ENCODE results near the gene EPG5.

EPG5 gene

DNA sequence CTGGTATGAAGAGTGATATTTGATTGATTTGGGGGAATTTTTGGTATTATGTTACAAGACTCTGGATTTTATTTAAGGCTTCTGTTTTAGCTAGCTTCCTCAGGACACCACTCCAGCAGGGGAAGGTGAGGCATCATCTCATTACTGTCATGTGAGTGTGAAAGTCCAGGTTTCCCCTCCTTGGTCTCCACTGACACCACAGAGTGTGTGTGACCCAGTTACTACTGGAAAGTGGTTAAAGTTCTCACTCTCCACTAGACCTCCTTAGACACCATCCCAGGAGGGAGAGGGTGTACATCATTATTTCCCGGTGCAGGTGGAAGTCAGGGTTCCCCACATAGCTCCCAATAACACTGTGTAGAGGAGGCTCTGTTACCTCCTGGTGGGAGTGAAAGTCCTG lies 35.8 kb upstream of the EPG5 start:
- Histone ChIP-seq H2BK120ac (ENCODE audit: low read depth, low read length) (no peak overlapping the region), H3K27me3 (ENCODE audit: control insufficient read depth in 3 of 3, insufficient read depth in 3 of 3, low read depth in 1 of 3, low read length in 3 of 3) (peaks cover 0 to 2% (median 0%) of the 10 kb centered on the region in 3 experiments), H3K4ac (ENCODE audit: low read length) (no peak overlapping the region), H3K4me2 (ENCODE audit: insufficient read depth, low read length, poor library complexity, severe bottlenecking) (no peak overlapping the region), H4K91ac (ENCODE audit: low read depth, low read length, poor library complexity) (no peak overlapping the region), H2BK12ac (ENCODE audit: low read length) (no peak overlapping the region), H2AFZ (ENCODE audit: low read length) (no peak overlapping the region), H2AK5ac (ENCODE audit: low read depth, low read length) (no peak overlapping the region), H2BK5ac (ENCODE audit: low read length) (no peak overlapping the region), H3K18ac (ENCODE audit: low read length) (no peak overlapping the region), H3K4me1 (ENCODE audit: control insufficient read depth in 2 of 2, insufficient read depth in 1 of 2, low read depth in 1 of 2, low read length in 2 of 2) (no peaks in the 10 kb centered on the region), H3K4me3 (ENCODE audit: low read length in 2 of 2) (peak overlapping the region in 1 of 2 donors; percentile 11), H3K14ac (ENCODE audit: low read length) (no peak overlapping the region), H3K9ac (ENCODE audit: low read depth, low read length, poor library complexity) (no peak overlapping the region), H3K27ac (replicated peaks; ENCODE audit: low read length) (no peak overlapping the region), H3K79me1 (ENCODE audit: low read depth, low read length) (no peaks in the 10 kb centered on the region), H3K23ac (ENCODE audit: low read depth, low read length, poor library complexity) (no peak overlapping the region), H2BK15ac (ENCODE audit: low read length) (no peak overlapping the region), H3K36me3 (replicated peaks in 1 of 2; ENCODE audit: control insufficient read depth in 2 of 2, insufficient read depth in 2 of 2, low read length in 2 of 2) (no peaks in the 10 kb centered on the region), H4K8ac (ENCODE audit: low read depth, low read length) (no peak overlapping the region), H3K9me3 (replicated peaks in 1 of 2; ENCODE audit: control insufficient read depth in 2 of 2, insufficient read depth in 1 of 2, low read depth in 1 of 2, low read length in 2 of 2) (peaks cover 2 to 12% of the 10 kb centered on the region in 2 donors)
- WGBS, 2 donors (ENCODE audit: extremely low coverage in 2 of 2, insufficient read length in 2 of 2, insufficient replicate concordance in 1 of 2), result no CpG with 5 or more reads among the region's 1 CpG
- no peak for DNase-seq (ENCODE audit: low spot score)

DNA sequence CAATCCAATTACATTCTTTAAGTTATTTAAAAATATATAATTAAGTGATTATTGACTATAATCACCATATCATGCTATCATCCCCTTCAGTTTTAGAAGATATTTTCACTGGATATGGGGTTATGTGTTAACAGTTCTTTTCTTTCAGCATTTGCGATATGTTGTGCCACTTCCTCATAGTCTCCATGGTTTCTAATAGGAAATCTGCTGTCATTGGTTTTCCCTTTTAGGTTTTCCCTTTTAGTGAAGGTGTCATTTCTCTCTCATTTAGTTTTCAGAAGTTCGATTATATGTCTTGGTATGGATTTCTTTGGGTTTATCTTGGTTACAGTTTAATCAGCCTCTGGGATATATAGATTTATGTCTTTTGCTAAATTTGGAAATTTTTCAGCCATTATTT lies 34.8 kb upstream of the EPG5 start:
- no peak overlapping the region for H2AFZ ChIP-seq (ENCODE audit: low read length)
- H3K27ac ChIP-seq (replicated peaks; ENCODE audit: low read length), result no peak overlapping the region

DNA sequence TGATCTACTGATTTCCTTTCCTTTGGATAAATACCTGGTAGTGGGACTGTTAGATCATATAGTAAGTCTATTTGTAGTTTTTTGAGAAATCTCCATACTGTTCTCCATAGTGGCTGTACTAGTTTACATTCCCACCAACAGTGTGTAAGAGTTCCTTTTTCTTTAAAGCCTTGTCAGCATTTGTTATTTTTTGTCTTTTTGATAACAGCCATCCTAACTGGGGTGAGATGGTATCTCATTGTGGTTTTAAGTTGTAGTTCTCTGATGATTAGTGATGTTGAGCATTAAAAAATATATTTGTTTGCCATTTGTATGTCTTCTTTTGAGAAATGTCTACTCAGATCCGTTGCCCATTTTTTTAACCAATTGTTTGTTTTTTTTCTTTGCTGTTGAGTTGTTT lies 33.9 kb upstream of the EPG5 start:
- no peaks in the 10 kb centered on the region for H3K79me1 ChIP-seq (ENCODE audit: low read depth, low read length)
- no peak overlapping the region for H3K14ac ChIP-seq (ENCODE audit: low read length)
- DNase-seq (ENCODE audit: low spot score), result no peak
- no peak overlapping the region for H2AFZ ChIP-seq (ENCODE audit: low read length)
- H3K4me1 ChIP-seq (ENCODE audit: control insufficient read depth in 2 of 2, insufficient read depth in 1 of 2, low read depth in 1 of 2, low read length in 2 of 2), result peaks cover 0 to 1% of the 10 kb centered on the region in 2 donors
- no CpG with 5 or more reads among the region's 1 CpG for WGBS, 2 donors (ENCODE audit: extremely low coverage in 2 of 2, insufficient read length in 2 of 2, insufficient replicate concordance in 1 of 2)
- H3K4me3 ChIP-seq (ENCODE audit: low read length in 2 of 2), result no peak overlapping the region
- H3K9ac ChIP-seq (ENCODE audit: low read depth, low read length, poor library complexity), result no peak overlapping the region
- no peak overlapping the region for H2BK15ac ChIP-seq (ENCODE audit: low read length)
- peaks cover 2 to 12% of the 10 kb centered on the region in 2 donors for H3K9me3 ChIP-seq (replicated peaks in 1 of 2; ENCODE audit: control insufficient read depth in 2 of 2, insufficient read depth in 1 of 2, low read depth in 1 of 2, low read length in 2 of 2)
- H3K4ac ChIP-seq (ENCODE audit: low read length), result no peak overlapping the region
- no peak overlapping the region for H3K27ac ChIP-seq (replicated peaks; ENCODE audit: low read length)
- no peak overlapping the region for H4K91ac ChIP-seq (ENCODE audit: low read depth, low read length, poor library complexity)
- H4K8ac ChIP-seq (ENCODE audit: low read depth, low read length), result no peak overlapping the region
- no peak overlapping the region for H3K4me2 ChIP-seq (ENCODE audit: insufficient read depth, low read length, poor library complexity, severe bottlenecking)
- H3K36me3 ChIP-seq (replicated peaks in 1 of 2; ENCODE audit: control insufficient read depth in 2 of 2, insufficient read depth in 2 of 2, low read length in 2 of 2), result no peaks in the 10 kb centered on the region
- no peak overlapping the region for H2BK120ac ChIP-seq (ENCODE audit: low read depth, low read length)
- H3K18ac ChIP-seq (ENCODE audit: low read length), result no peak overlapping the region
- peaks cover 0 to 2% (median 0%) of the 10 kb centered on the region in 3 experiments for H3K27me3 ChIP-seq (ENCODE audit: control insufficient read depth in 3 of 3, insufficient read depth in 3 of 3, low read depth in 1 of 3, low read length in 3 of 3)
- no peak overlapping the region for H2BK12ac ChIP-seq (ENCODE audit: low read length)
- H2AK5ac ChIP-seq (ENCODE audit: low read depth, low read length), result no peak overlapping the region
- no peak overlapping the region for H3K23ac ChIP-seq (ENCODE audit: low read depth, low read length, poor library complexity)
- no peak overlapping the region for H2BK5ac ChIP-seq (ENCODE audit: low read length)

More for the DNA sequence above, 34.8 kb upstream of the EPG5 start:
- Histone ChIP-seq H3K79me1 (ENCODE audit: low read depth, low read length) (no peaks in the 10 kb centered on the region), H2BK12ac (ENCODE audit: low read length) (no peak overlapping the region), H3K36me3 (replicated peaks in 1 of 2; ENCODE audit: control insufficient read depth in 2 of 2, insufficient read depth in 2 of 2, low read length in 2 of 2) (no peaks in the 10 kb centered on the region), H3K9me3 (replicated peaks in 1 of 2; ENCODE audit: control insufficient read depth in 2 of 2, insufficient read depth in 1 of 2, low read depth in 1 of 2, low read length in 2 of 2) (peaks cover 2 to 12% of the 10 kb centered on the region in 2 donors), H3K4me1 (ENCODE audit: control insufficient read depth in 2 of 2, insufficient read depth in 1 of 2, low read depth in 1 of 2, low read length in 2 of 2) (peaks cover 0 to 1% of the 10 kb centered on the region in 2 donors), H3K18ac (ENCODE audit: low read length) (no peak overlapping the region), H3K14ac (ENCODE audit: low read length) (no peak overlapping the region), H4K91ac (ENCODE audit: low read depth, low read length, poor library complexity) (no peak overlapping the region), H3K27me3 (ENCODE audit: control insufficient read depth in 3 of 3, insufficient read depth in 3 of 3, low read depth in 1 of 3, low read length in 3 of 3) (peaks cover 0 to 2% (median 0%) of the 10 kb centered on the region in 3 experiments), H2AK5ac (ENCODE audit: low read depth, low read length) (no peak overlapping the region), H2BK120ac (ENCODE audit: low read depth, low read length) (no peak overlapping the region), H3K4me2 (ENCODE audit: insufficient read depth, low read length, poor library complexity, severe bottlenecking) (no peak overlapping the region), H3K4ac (ENCODE audit: low read length) (no peak overlapping the region), H3K4me3 (ENCODE audit: low read length in 2 of 2) (no peak overlapping the region), H3K23ac (ENCODE audit: low read depth, low read length, poor library complexity) (no peak overlapping the region), H2BK5ac (ENCODE audit: low read length) (no peak overlapping the region), H2BK15ac (ENCODE audit: low read length) (no peak overlapping the region), H3K9ac (ENCODE audit: low read depth, low read length, poor library complexity) (no peak overlapping the region), H4K8ac (ENCODE audit: low read depth, low read length) (no peak overlapping the region)
- DNase-seq (ENCODE audit: low spot score), result no peak
- whole genome bisulfite sequencing, 2 donors (ENCODE audit: extremely low coverage in 2 of 2, insufficient read length in 2 of 2, insufficient replicate concordance in 1 of 2), result no CpG with 5 or more reads among the region's 2 CpGs

GRCh38 chr18:45999536-45999935 lies 32.4 kb upstream of the EPG5 start:
- no peak overlapping the region for H3K4me3 ChIP-seq (ENCODE audit: low read length in 2 of 2)
- no peak overlapping the region for H4K8ac ChIP-seq (ENCODE audit: low read depth, low read length)
- H3K79me1 ChIP-seq (ENCODE audit: low read depth, low read length), result no peaks in the 10 kb centered on the region
- no peak overlapping the region for H3K18ac ChIP-seq (ENCODE audit: low read length)
- H2BK5ac ChIP-seq (ENCODE audit: low read length), result no peak overlapping the region
- H2BK120ac ChIP-seq (ENCODE audit: low read depth, low read length), result no peak overlapping the region
- peaks cover 0 to 1% of the 10 kb centered on the region in 2 donors for H3K4me1 ChIP-seq (ENCODE audit: control insufficient read depth in 2 of 2, insufficient read depth in 1 of 2, low read depth in 1 of 2, low read length in 2 of 2)
- no peak overlapping the region for H2AFZ ChIP-seq (ENCODE audit: low read length)
- no peak overlapping the region for H3K4me2 ChIP-seq (ENCODE audit: insufficient read depth, low read length, poor library complexity, severe bottlenecking)
- H3K14ac ChIP-seq (ENCODE audit: low read length), result no peak overlapping the region
- H2BK12ac ChIP-seq (ENCODE audit: low read length), result no peak overlapping the region
- no peaks in the 10 kb centered on the region for H3K36me3 ChIP-seq (replicated peaks in 1 of 2; ENCODE audit: control insufficient read depth in 2 of 2, insufficient read depth in 2 of 2, low read length in 2 of 2)
- H2BK15ac ChIP-seq (ENCODE audit: low read length), result no peak overlapping the region
- no peak overlapping the region for H3K9ac ChIP-seq (ENCODE audit: low read depth, low read length, poor library complexity)
- peaks cover 2 to 12% of the 10 kb centered on the region in 2 donors for H3K9me3 ChIP-seq (replicated peaks in 1 of 2; ENCODE audit: control insufficient read depth in 2 of 2, insufficient read depth in 1 of 2, low read depth in 1 of 2, low read length in 2 of 2)
- peaks cover 0 to 2% (median 0%) of the 10 kb centered on the region in 3 experiments for H3K27me3 ChIP-seq (ENCODE audit: control insufficient read depth in 3 of 3, insufficient read depth in 3 of 3, low read depth in 1 of 3, low read length in 3 of 3)
- H4K91ac ChIP-seq (ENCODE audit: low read depth, low read length, poor library complexity), result no peak overlapping the region
- H3K4ac ChIP-seq (ENCODE audit: low read length), result no peak overlapping the region
- DNase-seq (ENCODE audit: low spot score), result no peak
- no CpG with 5 or more reads among the region's 3 CpGs for WGBS, 2 donors (ENCODE audit: extremely low coverage in 2 of 2, insufficient read length in 2 of 2, insufficient replicate concordance in 1 of 2)
- H3K23ac ChIP-seq (ENCODE audit: low read depth, low read length, poor library complexity), result no peak overlapping the region
- H2AK5ac ChIP-seq (ENCODE audit: low read depth, low read length), result no peak overlapping the region
- H3K27ac ChIP-seq (replicated peaks; ENCODE audit: low read length), result no peak overlapping the region
